ENCODE results near the gene NFE2L3. TPM values are rescaled to one million over a fixed set of nuclear protein-coding genes. Genes with fewer than 3 reads are reported as not detected.
"Not testable (repeated sequence)": the region's sequence is repeated elsewhere in the genome, so short reads cannot be mapped to it uniquely, and the experiment has no call there.

The NFE2L3 gene
- total RNA-seq, 2 experiments from 2014 or later: 21.5 to 24.0 TPM

DNA sequence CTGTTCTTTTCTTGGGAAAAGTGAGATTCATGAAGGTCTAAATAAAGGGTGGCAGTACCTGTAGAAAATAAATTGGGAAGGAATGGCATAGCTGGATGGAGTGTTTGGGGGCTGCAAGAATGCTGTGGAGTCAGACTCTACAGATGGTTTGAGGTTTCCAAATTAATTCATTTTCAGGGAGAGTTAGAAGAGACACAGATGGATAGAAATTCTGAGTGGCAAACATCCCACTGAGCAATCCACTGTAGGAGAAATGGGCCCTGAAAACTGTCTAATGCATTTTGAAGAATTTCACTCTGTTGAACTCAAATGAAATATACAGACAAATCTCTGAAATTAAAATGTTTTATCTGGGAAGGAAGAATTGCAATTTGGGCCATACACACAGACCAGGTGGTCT is 16.9 kb upstream of the NFE2L3 start:
- Mint-ChIP-seq H3K4me3 (no peak overlapping the region), H3K27ac (no peak overlapping the region), H3K9me3 (no peaks in the 10 kb centered on the region), H3K36me3 (ENCODE audit: low read depth) (no peaks in the 10 kb centered on the region), H3K4me1 (no peaks in the 10 kb centered on the region), H3K27me3 (peaks cover 22% of the 10 kb centered on the region)
- CTCF ChIA-PET: no interaction called here
- POLR2A ChIA-PET: no interaction called here
- no peak for DNase-seq

DNA sequence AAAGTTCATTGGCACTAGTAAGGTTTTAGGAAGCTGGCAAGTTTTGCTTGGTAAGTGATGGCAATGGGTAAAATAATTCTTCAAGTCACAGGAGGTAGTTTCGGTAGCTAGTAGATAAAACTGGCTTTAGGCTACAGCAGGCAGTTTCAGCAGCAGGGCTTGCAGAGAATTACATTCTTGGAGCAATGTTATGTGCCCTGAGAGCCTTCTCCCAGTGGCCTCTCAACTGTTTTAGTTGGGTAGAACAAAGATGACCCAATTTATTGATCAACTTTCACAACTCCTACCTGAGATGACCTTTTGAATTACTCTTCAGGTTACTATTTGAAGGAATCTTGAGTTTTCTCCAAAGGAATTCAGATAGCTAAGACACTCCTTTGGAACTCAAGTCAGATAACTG is 16.4 kb upstream of the NFE2L3 start:
- ChIA-PET CTCF (no interaction called here), POLR2A (no interaction called here)
- DNase-seq: no peak
- no peak overlapping the region for H3K27ac Mint-ChIP-seq
- H3K4me1 Mint-ChIP-seq: no peaks in the 10 kb centered on the region
- no peak overlapping the region for H3K4me3 Mint-ChIP-seq
- no peaks in the 10 kb centered on the region for H3K9me3 Mint-ChIP-seq
- peaks cover 22% of the 10 kb centered on the region for H3K27me3 Mint-ChIP-seq
- no peaks in the 10 kb centered on the region for H3K36me3 Mint-ChIP-seq (ENCODE audit: low read depth)

DNA sequence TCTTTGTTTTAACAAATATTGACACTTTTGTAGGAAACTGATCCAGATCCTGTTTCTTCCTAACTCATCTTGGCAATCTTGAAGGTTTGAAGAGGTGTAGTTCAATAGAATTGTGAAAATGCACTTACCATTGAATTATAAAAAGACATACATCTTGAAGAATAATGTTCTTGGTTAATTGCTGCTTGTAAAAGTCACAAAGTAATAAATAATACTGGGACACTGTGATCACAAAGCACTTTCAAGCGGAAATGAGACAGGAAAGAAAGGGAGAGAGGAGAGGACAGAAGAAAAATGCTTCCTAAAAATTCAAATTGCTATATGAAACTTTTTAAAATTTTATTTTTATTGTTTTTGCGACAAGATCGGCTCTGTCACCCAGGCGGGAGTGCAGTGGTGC is 15.2 kb upstream of the NFE2L3 start:
- no peaks in the 10 kb centered on the region for H3K36me3 Mint-ChIP-seq (ENCODE audit: low read depth)
- no peak overlapping the region for H3K4me3 Mint-ChIP-seq
- ChIA-PET POLR2A (no interaction called here), CTCF (no interaction called here)
- no peaks in the 10 kb centered on the region for H3K9me3 Mint-ChIP-seq
- no peak overlapping the region for H3K27ac Mint-ChIP-seq
- no peaks in the 10 kb centered on the region for H3K4me1 Mint-ChIP-seq
- no peak for DNase-seq
- H3K27me3 Mint-ChIP-seq: peaks cover 19% of the 10 kb centered on the region

DNA sequence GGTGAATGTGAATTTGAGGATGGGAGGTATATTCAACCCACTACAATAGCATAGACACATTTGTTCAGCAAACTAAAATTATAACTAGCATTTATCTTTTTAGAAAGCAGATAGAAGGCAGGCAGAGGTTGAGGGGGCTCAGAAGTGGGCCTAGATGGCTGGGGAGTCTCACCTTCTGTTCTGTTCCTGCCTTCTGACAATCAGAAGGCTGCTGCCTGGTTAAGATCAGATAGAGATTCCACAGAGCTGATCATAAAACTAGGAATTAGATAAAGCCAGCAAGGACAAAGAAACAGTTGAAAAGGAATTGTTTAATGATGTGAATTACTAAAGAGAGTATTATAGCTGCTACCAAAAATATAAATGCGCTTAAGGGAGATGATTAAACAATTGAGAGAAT is 11.6 kb upstream of the NFE2L3 start:
- Mint-ChIP-seq H3K4me1 (no peaks in the 10 kb centered on the region), H3K27ac (no peak overlapping the region), H3K4me3 (no peak overlapping the region), H3K27me3 (peaks cover 5% of the 10 kb centered on the region), H3K9me3 (no peaks in the 10 kb centered on the region), H3K36me3 (ENCODE audit: low read depth) (no peaks in the 10 kb centered on the region)
- ChIA-PET CTCF (interaction anchor here (0.9 kb wide), 1 partner anchor 9 kb away, joined by 3 read pairs; no protein-coding TSS in a partner anchor), POLR2A (no interaction called here)
- no peak for DNase-seq

DNA sequence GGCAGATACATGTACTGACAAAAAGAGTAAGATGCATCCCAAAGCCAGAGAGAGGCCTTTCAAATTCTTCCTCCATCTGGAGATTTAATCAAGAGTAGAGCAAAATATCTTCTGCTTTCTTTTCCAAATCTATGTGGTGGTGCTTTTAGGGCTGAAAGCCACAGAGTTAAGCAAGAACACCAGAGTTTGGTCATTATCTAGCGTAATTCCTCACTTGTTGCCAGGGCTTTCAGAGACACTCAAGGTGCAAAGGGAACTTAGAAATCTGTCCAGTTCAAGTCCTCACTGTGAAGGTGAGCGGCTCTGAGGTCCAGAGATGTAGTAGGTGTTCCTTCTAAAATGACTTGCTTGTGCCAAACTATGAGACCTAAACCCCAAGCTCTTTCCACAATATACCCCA is 10.9 kb upstream of the NFE2L3 start:
- no peak overlapping the region for H3K4me3 Mint-ChIP-seq
- CTCF ChIA-PET: interaction anchor here (0.9 kb wide), 1 partner anchor 9 kb away, joined by 3 read pairs; no protein-coding TSS in a partner anchor
- POLR2A ChIA-PET: no interaction called here
- DNase-seq: no peak
- H3K36me3 Mint-ChIP-seq (ENCODE audit: low read depth): no peaks in the 10 kb centered on the region
- no peak overlapping the region for H3K27ac Mint-ChIP-seq
- peaks cover 8% of the 10 kb centered on the region for H3K27me3 Mint-ChIP-seq
- H3K9me3 Mint-ChIP-seq: no peaks in the 10 kb centered on the region
- no peaks in the 10 kb centered on the region for H3K4me1 Mint-ChIP-seq

DNA sequence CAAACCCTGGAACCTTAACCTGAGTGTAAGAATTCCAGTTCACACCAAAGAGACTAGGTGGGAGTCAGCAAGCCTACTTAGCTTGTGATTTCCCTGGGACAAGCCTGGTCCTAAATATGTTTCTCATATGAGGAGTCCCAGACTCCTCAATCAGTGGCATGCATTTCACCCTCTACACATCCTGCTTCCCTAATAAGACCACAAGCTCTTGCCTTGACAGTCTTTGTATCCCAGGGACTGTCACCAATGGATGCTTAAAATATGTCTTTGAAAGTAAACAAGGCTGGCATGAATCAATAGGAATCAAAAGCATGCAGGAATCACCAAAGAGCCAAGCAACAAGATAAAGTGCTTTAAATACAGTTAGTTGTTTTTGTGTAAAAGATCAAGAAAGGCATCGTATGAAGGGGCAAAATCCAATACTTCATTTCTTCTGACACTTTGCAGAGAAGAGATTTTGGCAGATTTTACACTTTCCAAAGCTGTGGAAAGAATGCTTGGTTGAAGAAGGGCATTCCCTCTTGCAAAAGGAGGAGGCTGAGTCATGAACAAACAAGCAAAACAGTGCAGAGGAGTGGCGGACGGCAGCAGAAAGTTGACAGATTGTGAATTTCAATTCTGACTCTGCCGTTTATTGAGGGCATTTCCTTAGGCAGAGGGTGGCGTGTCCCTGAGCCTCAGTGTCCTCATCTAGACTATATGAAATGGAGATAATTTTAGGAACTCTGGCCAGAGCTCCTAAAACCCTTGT is 8.5 kb upstream of the NFE2L3 start:
- Mint-ChIP-seq H3K27me3 (peaks cover 9% of the 10 kb centered on the region), H3K9me3 (no peaks in the 10 kb centered on the region), H3K36me3 (ENCODE audit: low read depth) (no peaks in the 10 kb centered on the region), H3K4me3 (no peak overlapping the region), H3K27ac (no peak overlapping the region), H3K4me1 (no peaks in the 10 kb centered on the region)
- ChIA-PET CTCF (no interaction called here), POLR2A (interaction anchor here (0.9 kb wide), 1 partner anchor 9 kb away, joined by 3 read pairs; the partner anchor contains the start of gene NFE2L3)
- DNase-seq: no peak

DNA sequence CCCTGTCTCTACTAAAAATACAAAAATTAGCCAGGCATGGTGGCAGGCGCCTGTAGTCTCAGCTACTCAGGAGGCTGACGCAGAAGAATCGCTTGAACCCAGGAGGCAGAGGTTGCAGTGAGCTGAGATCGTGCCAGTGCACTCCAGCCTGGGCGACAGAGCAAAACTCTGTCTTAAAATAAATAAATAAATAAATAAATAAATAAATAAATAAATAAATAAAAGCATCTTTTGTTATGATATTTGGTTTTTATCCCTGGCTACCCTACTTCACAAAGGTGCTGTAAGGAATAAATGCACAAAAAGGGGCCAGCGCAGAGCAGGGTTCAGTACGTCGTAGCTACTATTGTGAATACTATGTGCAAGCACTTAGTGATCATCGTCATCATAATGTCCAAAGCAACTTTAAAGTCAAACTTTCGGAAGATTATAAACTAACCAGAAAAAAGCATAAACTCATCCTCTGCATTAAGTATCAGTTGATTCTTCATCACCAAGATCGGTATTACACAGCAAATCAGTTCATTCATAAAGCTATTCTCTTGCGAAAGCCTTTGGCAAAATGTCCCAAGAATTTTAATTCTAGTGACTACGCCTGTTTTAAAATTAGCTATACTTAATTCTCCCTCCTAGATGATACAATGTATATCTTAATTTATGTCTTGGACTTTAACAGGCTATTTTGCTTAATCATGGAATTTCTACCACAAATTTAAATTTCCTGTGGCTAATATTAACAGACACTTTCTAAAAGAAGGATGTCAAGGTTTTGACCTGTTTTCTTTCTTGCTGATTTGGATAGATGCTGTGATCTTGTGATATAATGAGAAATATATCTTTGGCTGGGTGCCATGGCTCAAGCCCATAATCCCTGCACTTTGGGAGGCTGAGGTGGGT is 7.6 kb upstream of the NFE2L3 start:
- Mint-ChIP-seq H3K4me1 (no peaks in the 10 kb centered on the region), H3K4me3 (no peak overlapping the region), H3K36me3 (ENCODE audit: low read depth) (no peaks in the 10 kb centered on the region), H3K9me3 (no peaks in the 10 kb centered on the region), H3K27me3 (peaks cover 9% of the 10 kb centered on the region), H3K27ac (no peak overlapping the region)
- POLR2A ChIA-PET: no interaction called here
- no peak for DNase-seq
- CTCF ChIA-PET: no interaction called here

DNA sequence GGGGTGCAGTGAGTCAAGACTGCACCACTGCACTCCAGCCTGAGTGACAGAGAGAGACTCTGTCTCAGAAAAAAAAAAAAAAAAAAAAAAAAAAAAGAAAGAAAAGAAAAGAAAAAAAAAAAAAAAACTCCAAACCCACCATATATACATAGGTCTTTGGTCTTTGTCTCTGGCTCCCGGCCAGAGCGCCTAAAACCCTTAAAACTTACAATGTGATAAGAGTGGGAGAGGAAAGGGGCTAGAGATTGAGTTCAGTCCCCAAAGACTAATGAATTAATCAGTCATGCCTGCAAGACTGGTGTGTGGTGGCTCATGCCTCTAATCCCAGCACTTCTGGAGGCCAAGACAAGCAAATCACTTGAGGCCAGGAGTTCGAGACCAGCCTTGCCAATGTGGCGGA is 6.8 kb upstream of the NFE2L3 start:
- Mint-ChIP-seq H3K4me3 (no peak overlapping the region), H3K4me1 (no peaks in the 10 kb centered on the region), H3K27ac (no peak overlapping the region), H3K9me3 (no peaks in the 10 kb centered on the region), H3K27me3 (peaks cover 9% of the 10 kb centered on the region), H3K36me3 (ENCODE audit: low read depth) (no peaks in the 10 kb centered on the region)
- ChIA-PET POLR2A (no interaction called here), CTCF (interaction anchor here (0.7 kb wide), 1 partner anchor 205 kb away, joined by 3 read pairs; no protein-coding TSS in a partner anchor)
- no peak for DNase-seq

DNA sequence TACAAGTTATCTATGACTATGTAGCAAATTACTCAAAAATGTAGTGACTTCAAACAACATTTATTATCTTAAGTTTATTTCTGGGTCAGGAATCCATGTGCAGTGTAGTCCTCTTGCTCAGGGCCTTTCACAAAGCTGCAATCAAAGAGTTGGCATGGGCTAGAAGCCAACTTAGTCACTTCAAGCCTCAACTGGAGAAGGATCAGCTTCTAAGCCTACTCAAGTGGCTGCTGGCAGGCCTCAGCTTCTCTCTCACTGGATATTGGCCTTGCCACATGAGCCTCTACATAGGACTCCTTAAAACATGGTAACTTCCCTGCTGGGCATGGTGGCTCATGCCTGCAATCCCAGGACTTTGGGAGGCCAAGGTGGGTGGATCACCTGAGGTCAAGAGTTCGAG is 5.0 kb upstream of the NFE2L3 start:
- Mint-ChIP-seq H3K4me1 (peaks cover 15% of the 10 kb centered on the region), H3K27me3 (peaks cover 9% of the 10 kb centered on the region), H3K36me3 (ENCODE audit: low read depth) (no peaks in the 10 kb centered on the region), H3K9me3 (no peaks in the 10 kb centered on the region), H3K4me3 (no peak overlapping the region), H3K27ac (no peak overlapping the region)
- DNase-seq: no peak
- POLR2A ChIA-PET: no interaction called here
- CTCF ChIA-PET: interaction anchor here (0.8 kb wide), 1 partner anchor 223 kb away, joined by 5 read pairs; no protein-coding TSS in a partner anchor

DNA sequence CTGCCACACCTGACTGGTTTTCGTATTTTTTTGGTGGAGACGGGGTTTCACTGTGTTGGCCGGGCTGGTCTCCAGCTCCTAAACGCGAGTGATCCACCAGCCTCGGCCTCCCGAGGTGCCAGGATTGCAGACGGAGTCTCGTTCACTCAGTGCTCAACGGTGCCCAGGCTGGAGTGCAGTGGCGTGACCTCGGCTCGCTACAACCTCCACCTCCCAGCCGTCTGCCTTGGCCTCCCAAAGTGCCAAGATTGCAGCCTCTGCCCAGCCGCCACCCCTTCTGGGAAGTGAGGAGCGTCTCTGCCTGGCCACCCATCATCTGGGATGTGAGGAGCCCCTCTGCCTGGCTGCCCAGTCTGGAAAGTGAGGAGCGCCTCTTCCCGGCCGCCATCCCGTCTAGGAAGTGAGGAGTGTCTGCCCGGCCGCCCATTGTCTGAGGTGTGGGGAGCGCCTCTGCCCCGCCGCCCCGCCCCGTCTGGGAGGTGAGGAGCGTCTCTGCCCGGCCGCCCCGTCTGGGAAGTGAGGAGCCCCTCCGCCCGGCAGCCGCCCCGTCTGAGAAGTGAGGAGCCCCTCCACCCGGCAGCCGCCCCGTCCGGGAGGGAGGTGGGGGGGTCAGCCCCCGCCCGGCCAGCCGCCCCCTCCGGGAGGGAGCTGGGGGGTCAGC is 4.2 kb upstream of the NFE2L3 start:
- H3K9me3 Mint-ChIP-seq; H3K27me3 Mint-ChIP-seq; DNase-seq; H3K4me3 Mint-ChIP-seq; H3K36me3 Mint-ChIP-seq (ENCODE audit: low read depth); POLR2A ChIA-PET; H3K27ac Mint-ChIP-seq; CTCF ChIA-PET: not testable (repeated sequence)
- peaks cover 15% of the 10 kb centered on the region for H3K4me1 Mint-ChIP-seq

DNA sequence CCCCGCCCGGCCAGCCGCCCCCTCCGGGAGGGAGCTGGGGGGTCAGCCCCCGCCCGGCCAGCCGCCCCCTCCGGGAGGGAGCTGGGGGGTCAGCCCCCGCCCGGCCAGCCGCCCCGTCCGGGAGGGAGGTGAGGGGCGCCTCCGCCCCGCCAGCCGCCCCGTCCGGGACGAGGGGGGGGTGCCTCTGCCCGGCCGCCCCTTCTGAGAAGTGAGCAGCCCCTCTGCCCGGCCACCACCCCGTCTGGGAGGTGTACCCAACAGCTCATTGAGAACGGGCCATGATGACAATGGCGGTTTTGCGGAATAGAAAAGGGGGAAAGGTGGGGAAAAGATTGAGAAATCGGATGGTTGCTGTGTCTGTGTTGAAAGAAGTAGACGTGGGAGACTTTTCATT is 3.7 kb upstream of the NFE2L3 start:
- not testable (repeated sequence) for H3K4me3 Mint-ChIP-seq; H3K9me3 Mint-ChIP-seq; DNase-seq; H3K36me3 Mint-ChIP-seq (ENCODE audit: low read depth); H3K27ac Mint-ChIP-seq; H3K27me3 Mint-ChIP-seq
- POLR2A ChIA-PET: interaction anchor here (14.1 kb wide), 1 partner anchor 49 kb away, joined by 406 read pairs; the partner anchor contains the start of genes CBX3 and HNRNPA2B1
- CTCF ChIA-PET: interaction anchor here (0.8 kb wide), 1 partner anchor 150 kb away, joined by 4 read pairs; no protein-coding TSS in a partner anchor
- H3K4me1 Mint-ChIP-seq: peaks cover 17% of the 10 kb centered on the region

DNA sequence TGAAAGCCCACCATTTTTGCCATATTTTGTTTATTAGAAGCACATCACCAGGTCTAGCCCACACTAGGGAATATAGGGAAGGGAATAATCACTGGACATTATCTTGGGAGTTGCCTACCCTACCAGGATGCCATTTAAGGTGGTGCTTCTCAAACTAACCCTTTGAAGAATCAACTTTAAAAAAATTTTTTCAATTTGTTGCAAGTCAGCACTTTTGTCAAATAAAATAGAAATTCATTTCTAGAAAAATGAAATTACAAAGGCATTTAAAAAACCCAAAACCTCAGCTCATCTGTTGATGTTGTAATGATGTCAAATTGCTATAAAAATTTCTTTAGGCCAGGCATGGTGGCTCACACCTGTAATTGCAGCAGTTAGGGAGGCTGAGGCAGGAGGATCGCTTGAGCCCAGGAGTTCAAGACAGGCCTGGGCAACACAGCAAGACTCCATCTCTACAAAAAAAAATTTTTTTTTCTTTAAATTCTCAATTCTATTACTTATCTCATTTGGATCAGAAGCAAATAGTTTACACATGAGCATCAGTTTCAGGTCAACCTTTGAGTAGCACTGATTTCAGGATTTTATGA is 2.5 kb upstream of the NFE2L3 start:
- Mint-ChIP-seq H3K4me1 (peaks cover 28% of the 10 kb centered on the region), H3K4me3 (no peak overlapping the region), H3K27me3 (peaks cover 3% of the 10 kb centered on the region), H3K36me3 (ENCODE audit: low read depth) (peaks cover 11% of the 10 kb centered on the region), H3K9me3 (no peaks in the 10 kb centered on the region), H3K27ac (no peak overlapping the region)
- DNase-seq: no peak
- ChIA-PET CTCF (no interaction called here), POLR2A (interaction anchor here (3.8 to 14.1 kb wide), 2 partner anchors 17 to 47 kb away, joined by 23 to 406 read pairs; partner anchors contain the start of genes CBX3 and HNRNPA2B1)
